ENCODE results near the gene GMFB.

GMFB gene

GRCh38 chr14:54475187-54475899 lies 13.4 kb downstream of the GMFB start:
- no peak for TF ChIP-seq CTCF (IDR thresholded peaks at IDR 0.05; ENCODE audit: low read depth, low read length)
- DNase-seq (ENCODE audit: extremely low read depth, low read depth), result no peak

GRCh38 chr14:54474232-54474793 lies 14.5 kb downstream of the GMFB start:
- no peak for TF ChIP-seq CTCF (IDR thresholded peaks at IDR 0.05; ENCODE audit: low read depth, low read length)
- DNase-seq (ENCODE audit: extremely low read depth, low read depth), result no peak

- no peak for TF ChIP-seq CTCF (IDR thresholded peaks at IDR 0.05; ENCODE audit: low read depth, low read length)
- DNase-seq (ENCODE audit: extremely low read depth, low read depth), result no peak
Observed at GRCh38 chr14:54472315-54472714, 16.5 kb downstream of the GMFB start.

- DNase-seq (ENCODE audit: extremely low read depth, low read depth), result no peak
- TF ChIP-seq CTCF (IDR thresholded peaks at IDR 0.05; ENCODE audit: low read depth, low read length), result no peak
Observed at GRCh38 chr14:54471641-54472040, 17.1 kb downstream of the GMFB start.

GRCh38 chr14:54470701-54471100 lies 18.1 kb downstream of the GMFB start:
- TF ChIP-seq CTCF (IDR thresholded peaks at IDR 0.05; ENCODE audit: low read depth, low read length), result no peak
- DNase-seq (ENCODE audit: extremely low read depth, low read depth), result no peak

GRCh38 chr14:54467280-54467679 lies 21.5 kb downstream of the GMFB start:
- no peak for DNase-seq (ENCODE audit: extremely low read depth, low read depth)
- no peak for TF ChIP-seq CTCF (IDR thresholded peaks at IDR 0.05; ENCODE audit: low read depth, low read length)

GRCh38 chr14:54465654-54466053 lies 23.1 kb downstream of the GMFB start:
- TF ChIP-seq CTCF (IDR thresholded peaks at IDR 0.05; ENCODE audit: low read depth, low read length), result no peak
- DNase-seq (ENCODE audit: extremely low read depth, low read depth), result no peak

All from AG09319 (cell line).